ENCODE data around the gene EPS8L3.
A peak's percentile ranks its signal among the peaks of the same experiment; 100 is the strongest.
"Not testable (repeated sequence)": the region's sequence is repeated elsewhere in the genome, so short reads cannot be mapped to it uniquely, and the experiment has no call there.

Gene EPS8L3

GRCh38 chr1:109711593-109712320, 52.0 kb downstream of the EPS8L3 start, which contains the start of gene GSTM5:
GSTM5 (plus strand) TSS chr1:109712251; CDS start chr1:109712313, 62 bp downstream.
- DNase-seq (ENCODE audit: low spot score): peak; percentile 13

DNA sequence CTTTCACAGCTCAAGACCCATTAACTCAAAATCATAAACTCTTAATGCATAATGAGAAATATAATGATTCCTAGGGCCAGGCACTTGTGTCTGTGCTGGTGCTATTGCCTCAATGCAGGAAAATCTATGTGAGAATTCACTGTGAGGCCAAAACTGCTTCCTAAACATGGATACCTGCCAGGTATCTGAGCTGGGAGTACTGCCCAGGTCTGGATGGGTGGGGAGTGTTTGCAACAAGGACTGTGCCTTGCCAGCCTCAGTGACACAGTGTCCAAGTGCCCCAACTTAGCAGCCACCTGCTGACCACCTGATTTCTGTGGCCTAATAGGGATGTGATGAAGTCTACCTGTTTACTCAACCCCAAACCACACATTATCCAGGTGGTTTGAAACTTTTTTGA, 53.9 kb downstream of the EPS8L3 start:
- not testable (repeated sequence) for DNase-seq (ENCODE audit: low spot score)

DNA sequence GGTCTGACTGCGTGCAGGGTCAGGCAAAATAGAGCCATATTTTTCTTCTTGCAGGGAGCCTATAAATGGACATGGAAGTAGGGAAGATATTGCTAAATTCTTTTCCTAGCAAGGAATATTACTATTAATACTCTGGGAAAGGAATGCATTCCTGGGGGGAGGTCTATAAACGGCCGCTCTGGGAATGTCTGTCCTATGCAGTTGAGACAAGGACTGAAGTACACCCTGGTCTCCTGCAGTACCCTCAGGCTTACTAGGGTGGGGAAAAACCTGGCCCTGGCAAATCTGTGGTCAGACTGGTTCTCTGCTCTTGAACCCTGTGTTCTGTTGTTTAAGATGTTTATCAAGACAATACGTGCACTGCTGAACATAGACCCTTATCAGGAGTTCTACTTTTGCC, 54.8 kb downstream of the EPS8L3 start:
- DNase-seq (ENCODE audit: low spot score): not testable (repeated sequence)

DNA sequence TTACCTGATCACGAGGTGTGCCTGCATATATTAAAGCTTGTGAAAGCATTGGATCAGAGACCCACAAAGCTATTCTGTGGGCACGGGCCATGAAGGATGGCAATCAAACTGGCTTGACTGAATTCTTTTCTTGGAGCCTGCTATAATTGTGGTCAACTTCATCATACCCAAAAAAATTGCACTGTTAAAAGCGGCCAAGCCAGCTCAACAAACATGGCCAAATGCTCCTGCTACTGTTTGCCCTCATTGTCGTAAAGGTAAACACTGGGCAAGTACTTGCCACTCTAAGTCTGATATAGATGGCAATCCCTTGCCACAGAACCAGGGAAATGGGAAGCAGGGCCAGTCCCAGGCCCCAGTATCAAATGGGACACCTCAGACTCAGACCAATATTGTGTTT, 58.3 kb downstream of the EPS8L3 start:
- DNase-seq (ENCODE audit: low spot score): no peak

DNA sequence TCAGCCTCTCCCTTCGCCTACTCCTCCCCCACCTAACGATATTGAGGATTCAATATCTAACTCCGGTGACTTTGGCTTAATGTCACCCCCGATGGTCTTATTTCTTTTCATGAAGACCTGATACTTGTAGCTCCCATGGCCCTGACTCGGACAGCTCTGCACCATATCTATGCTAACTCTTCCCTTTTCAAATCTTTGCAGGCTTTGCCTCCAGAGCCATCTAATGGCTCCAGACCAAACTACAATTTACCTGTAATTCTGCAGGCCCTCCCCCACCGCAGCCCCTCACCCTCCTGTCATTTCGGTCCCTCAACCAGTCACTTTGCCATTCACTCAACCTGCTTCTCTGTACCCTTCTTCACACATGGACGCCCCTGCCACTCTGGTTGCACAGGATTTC, 59.5 kb downstream of the EPS8L3 start:
- DNase-seq (ENCODE audit: low spot score): peak; percentile 0

DNA sequence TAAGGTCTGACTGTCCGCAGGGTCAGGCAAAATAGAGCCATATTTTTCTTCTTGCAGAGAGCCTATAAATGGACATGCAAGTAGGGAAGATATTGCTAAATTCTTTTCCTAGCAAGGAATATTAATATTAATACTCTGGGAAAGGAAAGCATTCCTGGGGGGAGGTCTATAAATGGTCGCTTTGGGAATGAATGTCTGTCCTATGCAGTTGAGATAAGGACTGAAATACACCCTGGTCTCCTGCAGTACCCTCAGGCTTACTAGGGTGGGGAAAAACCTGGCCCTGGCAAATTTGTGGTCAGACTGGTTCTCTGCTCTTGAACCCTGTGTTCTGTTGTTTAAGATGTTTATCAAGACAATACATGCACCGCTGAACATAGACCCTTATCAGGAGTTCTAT, 60.8 kb downstream of the EPS8L3 start:
- DNase-seq (ENCODE audit: low spot score): not testable (repeated sequence)
